Astrocyte of the spinal cord (primary cell): ENCODE results near the gene LRP5.

Experiments used
- DNase-seq: peaks from one replicate; pipeline ENCODE4 v3.0.0; 2011; ENCODE audit warnings: low read depth, low spot score
- H3K4me3 ChIP-seq: 2 replicates; pipeline ENCODE4 v1.5.1; 2011; ENCODE audit warnings: low read depth, mild to moderate bottlenecking, low read length, moderate library complexity
- CTCF ChIP-seq: IDR thresholded peaks from 2 replicates; pipeline ENCODE4 v1.5.1; 2012; ENCODE audit warnings: low read depth, mild to moderate bottlenecking, low read length, inconsistent platforms
- in situ Hi-C: cut with HindIII; loops from 2 replicates; pipeline ENCODE4 v1.10.0; 2017; ENCODE audit warnings: low sequenced_read_pairs

The LRP5 gene

GRCh38 chr11:68312117-68312779, at the start of gene LRP5:
Gene LRP5, plus strand, starts transcription at chr11:68312591. Its CDS starts 124 bp downstream, at chr11:68312715.
- in situ Hi-C loops, result no loop called here
- no peak for DNase-seq
- H3K4me3 ChIP-seq, result peak within 1 kb of the TSS; percentile 58
- TF ChIP-seq CTCF, result no peak

- DNase-seq, result peak; percentile 3
- no peak overlapping the region for H3K4me3 ChIP-seq
- in situ Hi-C loops, result no loop called here
- TF ChIP-seq CTCF, result no peak
Measured at GRCh38 chr11:68263444-68264035, 48.9 kb upstream of the LRP5 start.

GRCh38 chr11:68264244-68264643, 48.1 kb upstream of the LRP5 start:
- no peak overlapping the region for H3K4me3 ChIP-seq
- DNase-seq, result no peak
- in situ Hi-C loops, result no loop called here
- no peak for TF ChIP-seq CTCF

- DNase-seq, result no peak
- H3K4me3 ChIP-seq, result no peak overlapping the region
- in situ Hi-C loops, result no loop called here
- no peak for TF ChIP-seq CTCF
Measured at GRCh38 chr11:68264741-68265540, 47.5 kb upstream of the LRP5 start.

- no peak overlapping the region for H3K4me3 ChIP-seq
- DNase-seq, result no peak
- in situ Hi-C loops, result no loop called here
- TF ChIP-seq CTCF, result no peak
Measured at GRCh38 chr11:68266121-68266891, 46.1 kb upstream of the LRP5 start.
